ENCODE measurements around the gene RAVER1. TPM values are rescaled to one million over a fixed set of nuclear protein-coding genes. Genes with fewer than 3 reads are reported as not detected.
"Not testable (repeated sequence)": the region's sequence is repeated elsewhere in the genome, so short reads cannot be mapped to it uniquely, and the experiment has no call there.

RAVER1 gene
- polyA plus RNA-seq, 4 donors = 22.2 to 45.2 (median 35.8) TPM

DNA sequence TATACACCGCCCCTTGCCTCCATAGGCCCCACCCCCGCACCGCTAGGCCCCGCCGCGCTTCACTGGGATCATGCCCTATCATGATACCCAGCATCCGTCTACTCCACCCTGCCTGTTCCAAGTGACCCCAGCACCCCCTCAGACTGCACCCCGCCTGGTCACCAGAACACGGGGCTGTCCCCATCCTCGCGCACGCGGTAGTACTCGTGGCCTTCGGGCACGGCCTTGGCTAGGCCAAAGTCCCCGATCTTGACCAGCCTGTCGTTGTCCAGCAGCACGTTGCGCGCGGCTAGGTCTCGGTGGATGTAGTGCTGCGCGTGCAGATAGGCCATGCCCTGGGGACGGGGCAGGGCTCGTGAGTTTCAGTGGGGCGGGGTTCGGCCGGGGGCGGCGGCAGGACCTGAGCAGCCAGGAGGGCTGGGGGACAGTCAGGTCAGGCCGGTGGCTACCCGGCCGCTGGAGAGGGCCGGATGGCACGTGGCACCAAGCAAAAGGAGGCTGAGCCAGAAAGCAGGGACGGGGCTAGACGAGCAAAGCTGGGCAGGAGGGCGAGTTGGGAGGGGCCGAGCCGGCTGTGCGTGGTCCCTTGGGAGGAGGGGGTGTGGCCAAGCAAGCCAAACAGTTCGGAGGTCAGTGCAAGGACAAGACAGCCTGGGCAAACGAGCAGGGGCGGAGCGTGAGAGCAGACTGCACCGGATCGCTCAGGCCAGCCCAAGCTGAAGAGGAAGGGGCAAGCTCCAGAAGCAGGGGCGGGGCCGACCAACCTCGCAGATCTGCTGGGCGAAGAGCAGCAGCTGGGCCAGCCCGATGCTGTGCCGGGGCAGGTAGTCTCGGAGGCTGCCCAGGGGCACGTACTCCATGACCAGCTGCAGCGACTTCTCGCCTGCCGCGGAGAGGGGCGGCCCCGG lies 19.7 kb upstream of the RAVER1 start:
- DNase-seq (ENCODE audit: low read depth in 4 of 4, low spot score in 2 of 4) = peak in 2 of 4 donors; percentile 11 to 62

DNA sequence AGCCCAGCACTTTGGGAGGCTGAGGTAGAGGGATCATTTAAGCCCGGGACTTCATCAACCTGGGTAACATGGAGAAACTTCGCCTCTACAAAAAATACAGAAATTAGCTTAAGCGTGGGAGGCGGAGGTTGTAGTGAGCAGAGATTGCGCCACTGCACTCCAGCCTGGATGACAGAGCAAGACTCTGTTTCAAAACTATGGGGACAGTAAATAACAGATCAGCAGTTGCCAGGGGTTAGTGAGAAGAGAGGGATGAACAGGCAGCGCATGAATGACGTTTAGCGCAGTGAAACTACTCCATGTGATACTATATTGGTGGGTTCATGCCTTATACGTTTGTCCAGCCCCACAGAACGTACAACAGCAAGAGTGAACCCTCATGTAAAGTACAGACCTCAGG lies 13.2 kb upstream of the RAVER1 start:
- no peak for DNase-seq (ENCODE audit: low read depth in 4 of 4, low spot score in 2 of 4)

DNA sequence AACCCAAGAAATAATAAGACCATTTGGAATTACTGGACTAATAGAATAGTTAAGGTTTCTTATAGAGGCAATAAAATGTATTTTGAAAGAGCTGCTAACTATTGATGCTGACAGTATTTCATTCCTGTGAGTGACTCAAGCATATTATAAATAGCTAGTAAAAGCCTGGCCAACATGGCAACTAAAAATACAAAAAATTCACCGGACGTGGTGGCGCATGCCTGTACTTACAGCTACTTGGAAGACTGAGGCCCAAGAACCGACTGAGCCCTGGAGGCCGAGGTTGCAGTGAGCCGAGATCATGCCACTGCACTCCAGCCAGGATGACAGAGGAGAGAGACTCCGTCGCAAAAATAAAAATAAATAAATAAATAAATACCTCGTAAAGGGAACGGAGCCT lies 11.5 kb upstream of the RAVER1 start:
- DNase-seq (ENCODE audit: low read depth in 4 of 4, low spot score in 2 of 4) = no peak

DNA sequence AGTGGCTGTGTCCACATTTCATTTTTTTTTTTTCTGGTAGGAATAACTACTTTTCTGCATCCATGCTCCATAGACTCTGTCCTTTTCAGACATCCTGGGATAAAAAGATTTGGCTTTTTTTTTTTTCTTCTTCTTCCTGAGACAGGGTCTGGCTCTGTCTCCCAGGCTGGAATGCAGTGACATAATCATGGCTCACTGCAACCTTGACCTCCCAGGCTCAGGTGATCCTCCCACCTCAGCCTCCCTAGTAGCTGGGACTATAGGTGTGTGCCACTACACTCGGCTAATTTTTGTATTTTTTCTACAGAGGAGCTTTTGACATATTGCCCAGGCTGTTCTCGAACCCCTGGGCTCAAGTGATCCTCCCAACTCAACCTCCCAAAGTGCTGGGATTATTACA lies 10.2 kb upstream of the RAVER1 start:
- no peak for DNase-seq (ENCODE audit: low read depth in 4 of 4, low spot score in 2 of 4)

DNA sequence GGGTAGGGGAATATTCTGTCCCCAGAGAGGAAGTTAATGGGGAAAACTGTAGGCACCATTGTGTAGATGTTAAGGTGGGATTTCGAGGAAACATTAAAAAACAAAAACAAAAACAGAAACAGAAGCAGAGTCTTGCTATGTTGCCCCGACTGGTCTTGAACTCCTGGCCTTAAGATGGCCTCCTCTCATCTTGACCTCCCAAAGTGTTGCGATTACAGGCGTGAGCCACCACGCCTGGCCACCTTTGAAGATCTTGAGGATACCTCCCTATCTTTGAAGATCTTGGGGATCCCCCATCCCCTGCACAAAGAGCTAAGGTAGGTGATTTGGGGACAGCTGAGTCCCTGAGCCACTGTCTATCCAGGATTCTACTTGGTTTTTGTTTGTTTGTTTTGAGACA lies 6.6 kb upstream of the RAVER1 start:
- DNase-seq (ENCODE audit: low read depth in 4 of 4, low spot score in 2 of 4) = no peak

DNA sequence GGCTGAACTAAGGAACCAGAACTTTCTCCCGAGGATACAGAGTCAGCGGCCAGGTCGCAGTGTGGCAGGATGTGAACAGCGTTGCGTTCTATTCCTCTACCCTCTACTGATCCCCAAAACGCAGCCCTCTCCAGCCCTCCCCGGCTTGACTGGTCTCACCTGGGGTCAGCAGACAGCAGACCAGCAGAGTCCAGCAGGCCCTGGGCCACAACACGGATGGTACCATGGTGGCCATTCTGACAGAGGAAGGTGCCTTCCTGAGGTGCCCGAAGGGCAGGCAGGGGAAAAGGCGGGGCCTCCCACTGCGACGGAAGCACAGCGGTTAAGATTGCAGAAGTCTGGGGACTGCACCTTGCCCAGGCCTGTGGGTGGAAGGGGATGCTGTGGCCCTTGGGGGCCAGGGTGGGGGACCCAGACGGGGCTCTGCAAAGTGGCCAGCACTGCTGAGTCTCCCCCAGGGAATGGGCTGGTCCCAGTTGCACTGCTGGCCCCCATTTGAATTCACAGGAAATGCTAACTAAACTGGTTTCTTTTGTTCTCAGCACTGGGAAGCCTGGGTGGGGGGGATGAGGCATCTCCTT lies 6.1 kb upstream of the RAVER1 start, which contains the start of gene ICAM3:
Gene ICAM3 (minus strand): TSS at position 245 of the 581 bp plus-strand sequence. CDS start 10 bp downstream, at position 235.
- no peak for DNase-seq (ENCODE audit: low read depth in 4 of 4, low spot score in 2 of 4)

DNA sequence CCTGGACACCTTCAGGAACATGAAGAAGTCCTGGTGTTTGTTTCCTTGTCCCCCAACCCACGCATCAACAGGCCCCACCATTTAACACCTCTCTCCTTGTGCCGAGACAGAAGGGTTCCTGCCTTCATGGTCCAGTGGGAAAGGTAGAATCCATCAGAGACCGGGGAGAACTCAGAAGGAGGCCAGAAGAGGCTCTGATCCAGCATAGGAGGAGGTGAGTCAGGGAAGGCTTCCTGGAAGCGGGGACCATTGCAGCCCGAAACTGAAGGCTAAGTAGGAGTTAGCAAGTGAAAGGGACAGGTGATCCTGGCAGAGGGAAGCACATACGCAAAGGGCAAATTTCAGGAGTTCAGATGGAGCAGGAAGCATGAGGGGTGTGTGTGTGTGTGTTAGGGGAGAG lies 5.6 kb upstream of the RAVER1 start:
- no peak for DNase-seq (ENCODE audit: low read depth in 4 of 4, low spot score in 2 of 4)

DNA sequence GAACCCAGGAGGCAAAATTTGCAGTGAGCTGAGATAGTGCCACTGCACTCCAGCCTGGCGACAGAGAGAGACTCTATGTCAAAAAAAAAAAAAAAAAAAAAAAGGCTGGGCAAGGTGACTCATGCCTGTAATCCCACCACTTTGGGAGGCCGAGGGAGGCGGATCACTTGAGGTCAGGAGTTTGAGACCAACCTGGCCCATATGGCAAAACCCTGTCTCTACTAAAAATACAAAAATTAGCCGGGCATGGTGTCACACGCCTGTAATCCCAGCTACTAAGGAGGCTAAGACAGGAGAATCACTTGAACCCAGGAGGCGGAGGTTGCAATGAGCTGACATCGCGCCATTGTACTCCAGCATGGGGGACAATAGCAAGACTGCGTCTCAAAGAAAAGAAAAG lies 3.4 kb upstream of the RAVER1 start:
- not testable (repeated sequence) for DNase-seq (ENCODE audit: low read depth in 4 of 4, low spot score in 2 of 4)

DNA sequence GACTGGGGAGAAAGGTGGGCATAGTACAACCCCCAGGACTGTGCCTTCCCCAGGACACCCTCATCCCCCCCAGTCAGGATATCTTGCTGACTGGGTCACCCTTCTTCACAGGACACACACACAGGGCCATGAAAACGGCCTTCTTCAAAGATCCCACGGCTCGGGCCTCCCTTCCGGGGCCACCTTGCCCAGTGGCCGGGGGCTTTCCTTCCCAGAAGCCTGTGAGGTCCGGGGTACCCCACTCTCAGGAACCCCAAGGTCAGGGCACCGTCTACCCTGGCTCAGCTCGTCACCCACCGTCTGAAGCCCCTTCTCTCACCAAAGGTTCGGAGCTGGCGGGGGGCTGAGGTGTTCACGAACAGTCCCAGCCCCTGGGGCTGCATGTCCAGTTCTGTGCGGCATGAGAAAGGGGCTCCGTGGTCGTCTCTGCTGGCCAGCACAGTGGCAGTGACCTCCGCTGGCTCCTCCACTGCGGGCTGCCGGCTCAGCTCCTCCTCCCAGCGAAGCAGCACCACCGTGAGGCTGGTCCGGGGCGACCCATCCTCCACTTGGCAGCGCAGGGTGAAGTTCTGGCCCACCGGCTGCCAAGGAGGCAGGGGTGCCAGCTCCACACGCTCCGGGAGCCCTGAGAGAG lies 2.1 kb upstream of the RAVER1 start:
- no peak for DNase-seq (ENCODE audit: low read depth in 4 of 4, low spot score in 2 of 4)

DNA sequence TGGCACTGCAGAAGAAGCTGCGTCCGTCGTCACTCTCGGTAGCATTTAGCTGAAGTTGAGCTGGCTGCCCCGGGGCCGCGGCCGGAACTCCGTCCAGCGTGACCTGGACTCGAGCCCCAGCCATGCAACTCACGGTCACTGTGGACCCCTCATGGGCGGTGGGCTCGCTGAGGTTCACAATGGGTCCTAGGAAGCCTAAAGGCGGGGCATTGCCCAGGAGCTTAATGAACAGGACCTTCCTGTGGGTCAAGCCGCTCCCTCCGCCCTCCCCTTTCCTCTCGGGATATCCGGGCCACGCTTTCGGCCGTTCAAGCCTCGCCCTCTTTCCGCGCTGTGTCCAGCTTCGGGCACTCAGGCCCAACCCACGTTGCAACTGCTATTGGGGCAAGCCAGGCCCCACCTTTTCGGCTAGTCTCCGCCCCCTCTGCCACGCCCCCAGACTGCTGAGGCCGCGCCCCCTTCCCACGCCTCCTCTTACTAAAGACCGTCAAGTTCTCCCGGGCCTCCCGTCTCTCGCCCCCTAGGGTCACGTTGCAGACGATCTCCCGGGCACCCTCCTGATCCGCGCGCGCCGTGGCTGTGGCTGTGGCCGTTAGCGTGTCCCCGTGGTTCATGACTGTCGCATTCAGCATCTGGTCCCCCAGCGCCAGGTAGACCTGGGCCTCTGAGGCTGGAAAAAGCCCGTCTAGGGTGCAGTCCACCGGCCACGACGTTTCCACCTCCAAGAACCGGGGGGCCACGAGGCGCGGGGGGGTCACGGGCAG lies 1.4 kb upstream of the RAVER1 start:
- peak in 2 of 4 donors; percentile 39 to 78 for DNase-seq (ENCODE audit: low read depth in 4 of 4, low spot score in 2 of 4)

DNA sequence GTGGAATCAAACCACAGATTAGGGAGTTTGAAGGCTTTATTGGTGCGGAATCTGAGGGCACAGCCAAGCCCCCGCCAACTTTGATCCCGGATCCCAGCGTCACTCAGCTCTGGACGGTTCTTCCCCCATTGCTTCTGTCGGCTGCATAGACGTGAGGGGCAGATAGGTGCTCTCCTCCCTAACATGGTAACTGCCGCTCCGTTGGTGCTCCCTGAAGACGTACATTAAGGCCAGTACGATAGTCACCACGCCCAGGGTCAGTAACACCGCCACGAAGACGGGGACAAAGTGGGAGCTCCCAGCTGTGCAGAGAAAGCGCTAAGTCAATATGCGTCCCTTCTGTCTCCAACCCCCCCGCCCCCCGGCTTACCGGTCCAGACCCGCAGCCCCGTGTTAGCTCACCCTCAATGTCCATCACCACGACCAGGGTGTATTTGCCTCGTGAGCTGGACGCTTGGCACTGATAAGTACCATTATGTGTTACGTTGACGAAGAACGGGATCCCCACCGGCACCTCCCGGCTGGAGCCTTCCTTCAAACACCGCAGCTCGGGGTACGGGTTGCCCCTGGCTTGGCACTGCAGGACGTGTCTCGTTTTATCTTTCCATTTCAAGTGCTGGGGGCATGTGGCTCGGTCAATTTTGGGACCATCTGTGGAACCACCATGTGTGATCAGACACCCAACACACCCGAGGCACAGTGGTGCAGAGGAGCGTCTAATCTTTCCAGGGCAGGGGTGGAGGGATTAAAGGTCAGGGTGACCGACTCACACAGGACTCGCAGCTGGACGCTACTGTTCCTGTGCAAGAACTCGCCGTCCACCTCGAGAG lies 644 bp upstream of the RAVER1 start:
- peak in 1 of 4 donors; percentile 55 for DNase-seq (ENCODE audit: low read depth in 4 of 4, low spot score in 2 of 4)

DNA sequence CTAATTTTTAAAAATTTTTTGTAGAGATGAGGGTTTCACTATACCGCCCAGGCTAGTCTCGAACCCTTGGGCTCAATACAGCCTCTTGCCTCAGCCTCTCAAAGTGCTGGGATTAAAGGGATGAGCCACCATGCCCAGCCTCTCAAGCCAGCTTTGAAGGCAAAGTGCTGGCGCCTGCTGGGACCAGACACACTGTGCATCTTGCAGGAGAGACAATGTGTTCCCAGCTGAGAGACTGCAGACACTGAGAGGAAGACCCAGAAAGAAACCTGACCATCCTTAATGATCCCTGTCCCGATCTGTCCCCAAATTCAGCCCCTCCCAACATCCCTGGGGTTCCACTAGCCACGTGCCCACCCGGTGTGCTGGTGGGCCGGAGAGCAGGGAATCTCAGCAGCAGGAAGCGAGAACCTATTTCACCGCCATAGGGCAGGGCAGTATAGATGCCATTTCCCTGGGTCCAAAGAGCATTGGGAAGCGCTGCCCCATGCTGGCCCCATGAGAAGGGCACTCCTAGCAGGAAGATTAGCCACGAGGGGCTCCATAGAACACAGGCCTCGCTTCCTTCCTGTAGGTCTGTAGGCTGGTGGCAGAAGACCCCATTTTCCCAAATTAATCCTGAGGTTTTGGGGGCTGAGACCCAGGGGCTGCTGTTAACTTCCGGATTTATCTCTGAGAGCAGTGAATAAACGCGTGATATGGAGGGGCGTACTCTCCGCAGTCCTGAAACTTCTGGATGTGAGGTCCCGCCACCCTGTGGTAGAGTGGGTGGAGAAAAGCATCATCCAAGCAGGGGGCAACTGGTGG lies 968 bp downstream of the RAVER1 start:
- DNase-seq (ENCODE audit: low read depth in 4 of 4, low spot score in 2 of 4) = peak in 1 of 4 donors; percentile 3

DNA sequence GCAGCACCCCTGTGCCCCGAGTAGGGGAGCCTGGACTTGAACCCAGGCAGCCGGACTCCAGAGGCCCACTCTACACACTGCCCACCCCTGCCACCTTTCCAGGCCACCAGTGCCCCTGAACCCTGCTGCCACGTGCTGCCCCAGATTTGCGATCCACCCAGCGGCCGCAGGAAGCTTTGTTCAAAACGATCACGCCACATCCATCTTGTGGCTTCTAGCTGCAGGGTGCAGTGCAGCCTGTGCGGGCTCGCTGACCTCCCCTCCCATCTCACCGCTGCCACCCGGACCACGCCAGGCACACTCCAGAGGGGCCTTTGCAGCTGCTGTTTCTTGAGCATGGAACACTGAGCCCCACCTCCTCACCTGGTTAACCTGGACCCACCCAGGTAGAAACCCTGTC lies 3.8 kb downstream of the RAVER1 start:
- no peak for DNase-seq (ENCODE audit: low read depth in 4 of 4, low spot score in 2 of 4)

DNA sequence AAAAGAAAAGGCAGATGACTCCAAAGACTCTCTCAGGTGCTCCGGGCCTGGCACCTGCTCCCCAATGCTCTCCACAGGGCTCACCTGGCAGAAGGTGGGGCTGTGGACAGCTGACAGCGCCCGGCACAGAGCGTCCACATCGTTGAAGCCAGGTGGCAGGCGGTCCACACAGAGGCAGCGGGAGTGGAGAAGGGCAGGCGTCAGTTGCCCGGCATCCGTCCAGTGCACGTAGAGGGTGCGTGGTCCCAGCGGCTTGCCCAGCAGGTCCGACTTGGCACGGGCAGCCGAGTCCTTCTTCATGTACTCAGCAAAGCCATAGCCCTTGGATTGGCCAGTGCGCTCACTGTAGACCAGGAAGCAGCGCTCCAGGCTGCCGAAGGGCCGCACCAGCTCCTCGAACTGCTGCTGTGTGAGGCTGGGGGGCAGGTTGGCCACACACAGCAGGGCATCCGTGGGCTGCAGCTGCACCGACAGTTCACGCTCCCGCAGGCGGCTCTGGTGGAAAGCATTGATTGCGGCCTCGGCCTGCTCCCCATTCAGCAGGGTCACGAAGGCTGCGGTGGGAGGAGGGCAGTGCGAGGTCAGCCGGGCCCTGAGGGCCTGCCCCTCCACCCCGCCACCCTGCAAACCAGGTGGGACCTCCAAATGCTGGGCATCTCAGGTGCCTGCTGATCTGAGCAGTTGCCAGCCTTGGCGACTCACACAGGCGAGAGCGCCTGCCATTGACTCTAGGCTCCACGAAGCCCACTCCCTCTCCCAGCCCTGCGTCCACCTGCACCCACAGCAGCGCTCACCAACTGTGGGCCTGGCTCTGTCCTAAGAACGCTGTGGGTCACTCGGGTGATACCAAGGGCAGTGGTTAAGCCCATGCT lies 4.5 kb downstream of the RAVER1 start:
- no peak for DNase-seq (ENCODE audit: low read depth in 4 of 4, low spot score in 2 of 4)

DNA sequence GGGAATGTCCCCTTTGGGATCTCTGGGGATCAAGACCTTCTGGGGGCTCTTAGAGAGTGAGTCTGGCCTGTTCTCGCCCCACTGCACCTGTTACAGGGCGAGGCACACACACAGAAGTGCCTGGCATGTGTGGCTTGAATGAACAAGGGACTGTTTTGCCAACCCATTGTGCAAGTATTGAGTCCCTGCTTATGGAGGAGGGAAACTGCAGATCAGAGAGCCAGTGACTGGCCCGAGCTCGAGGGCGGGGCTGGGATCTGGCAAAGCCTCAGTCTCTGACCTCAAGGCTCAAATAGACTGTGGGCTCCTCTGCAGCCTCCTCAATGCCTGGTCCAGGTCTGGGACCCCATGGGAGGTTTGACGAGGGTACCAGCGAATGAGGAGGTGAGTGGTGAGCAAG lies 5.5 kb downstream of the RAVER1 start:
- no peak for DNase-seq (ENCODE audit: low read depth in 4 of 4, low spot score in 2 of 4)

DNA sequence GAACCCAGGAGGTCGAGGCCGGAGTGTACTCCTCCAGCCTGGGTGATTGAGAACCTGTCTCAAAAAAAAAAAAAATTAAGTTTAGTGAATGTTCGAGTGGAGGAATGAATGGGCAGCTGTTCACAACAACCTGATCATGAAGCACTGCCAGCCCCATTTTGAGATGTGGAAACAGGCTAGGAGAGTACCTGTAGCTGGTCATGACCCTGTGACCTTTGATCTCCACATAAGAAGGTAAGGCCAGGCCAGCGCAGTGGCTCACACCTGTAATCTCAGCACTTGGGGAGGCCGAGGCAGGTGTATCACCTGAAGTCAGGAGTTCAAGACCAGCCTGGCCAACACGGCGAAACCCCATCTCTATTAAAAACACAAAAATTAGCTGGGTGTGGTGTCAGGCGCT lies 7.6 kb downstream of the RAVER1 start:
- no peak for DNase-seq (ENCODE audit: low read depth in 4 of 4, low spot score in 2 of 4)

DNA sequence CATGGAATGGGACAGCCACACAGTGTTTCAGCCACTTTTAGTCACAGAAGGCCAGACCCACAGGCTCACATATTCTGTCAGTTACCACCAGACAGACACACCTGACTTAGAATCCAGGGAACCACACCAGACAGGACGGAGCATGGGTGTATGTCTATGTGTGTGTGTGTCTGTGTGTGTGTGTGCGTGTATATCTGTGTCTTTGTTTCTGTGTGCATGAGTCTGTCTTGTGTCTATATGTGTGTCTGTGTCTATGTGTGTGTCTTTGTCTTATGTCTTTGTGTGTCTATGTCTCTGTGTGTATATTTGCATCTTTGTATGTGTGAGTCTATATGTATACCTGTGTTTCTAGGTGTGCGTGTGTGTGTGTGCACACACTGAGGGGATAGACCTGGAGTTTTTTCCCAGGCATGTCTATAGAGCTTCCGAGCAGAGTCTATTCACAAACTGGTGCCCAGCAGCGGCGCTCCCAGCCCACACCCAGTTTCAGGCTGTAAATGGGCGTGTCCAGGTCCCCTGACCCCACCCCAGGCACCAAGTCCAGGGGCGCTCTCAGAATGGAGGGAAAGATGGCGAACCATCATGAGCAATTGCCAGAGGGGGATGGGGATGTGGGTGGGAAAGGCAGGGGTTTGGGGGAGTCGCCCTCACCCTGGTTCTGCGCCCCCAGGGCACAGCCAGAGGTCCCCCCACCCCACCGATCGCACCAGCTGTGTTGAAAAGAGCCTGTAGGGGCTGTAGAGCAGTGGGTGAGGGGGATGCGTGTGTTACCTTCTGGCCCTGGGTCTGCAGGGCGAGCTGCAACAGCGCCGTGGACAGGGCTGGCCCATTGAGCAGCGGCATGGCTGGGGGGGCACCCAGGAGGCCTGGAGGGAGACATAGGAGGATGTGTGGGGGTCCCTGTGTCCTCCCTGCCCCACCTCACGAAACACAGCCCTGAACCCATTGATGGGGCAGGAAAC lies 11.2 kb downstream of the RAVER1 start:
- DNase-seq (ENCODE audit: low read depth in 4 of 4, low spot score in 2 of 4) = no peak
